ENCODE results near the gene EYA4.

- TF ChIP-seq CTCF (conservative IDR thresholded peaks at IDR 0.05 in 1 of 2, IDR thresholded peaks at IDR 0.05 in 1 of 2; ENCODE audit: low read depth in 1 of 2, low read length in 2 of 2) (no peak), EZH2 (IDR thresholded peaks at IDR 0.05; ENCODE audit: low read length, missing control alignments) (no peak)
These were observed 49.8 kb downstream of the EYA4 start for GRCh38 chr6:133290930-133291329.
